IMR-90 (cell line): ENCODE results near the gene MSI2. TPM values are rescaled to one million over a fixed set of nuclear protein-coding genes. Genes with fewer than 3 reads are reported as not detected.

Experiments
- ATAC-seq: fragments of 200-7000 bp; cut with Tn5 transposase; 2 replicates; pipeline ENCODE4 v1.9.1; 2020; ENCODE audit warnings: low read depth, mild to moderate bottlenecking, moderate library complexity
- BruUV-seq: library from RNA; stranded (reverse); fragments of 400-500 nt; replicated peaks from 2 replicates; lab custom pipeline; 2021; lab: Mats Ljungman, UMichigan
- CTCF ChIA-PET: fragments of 300-600 bp; formaldehyde crosslinking; extraction: SDS; loops from one replicate; lab custom pipeline; 2021; ENCODE audit warnings: antibody characterized with exemption; lab: Yijun Ruan, JAX
- POLR2A ChIA-PET: fragments of 300-600 bp; sonication (Branson Sonifier 250); formaldehyde crosslinking; loops from one replicate; lab custom pipeline; 2022; ENCODE audit warnings: antibody characterized with exemption; ENCODE audit not compliant: unreplicated experiment; lab: Charles Lee
- DNase-seq: peaks from one replicate; pipeline ENCODE4 v3.0.0; 2013
- H2AFZ ChIP-seq: replicated peaks from 2 replicates; pipeline ENCODE3; 2013; ENCODE audit warnings: low read length, mild to moderate bottlenecking; ENCODE audit not compliant: poor library complexity
- H2AK5ac ChIP-seq: 2 replicates; pipeline ENCODE4 v1.6.1; 2013; ENCODE audit warnings: low read depth, low read length, inconsistent platforms
- H2AK9ac ChIP-seq: replicated peaks from 2 replicates; pipeline ENCODE3; 2013; ENCODE audit warnings: mild to moderate bottlenecking, low read depth, low read length, moderate library complexity; ENCODE audit not compliant: poor library complexity
- H2BK120ac ChIP-seq: 2 replicates; pipeline ENCODE4 v1.6.1; 2013; ENCODE audit warnings: low read depth, low read length, inconsistent platforms
- H2BK15ac ChIP-seq: 3 replicates; pipeline ENCODE4 v1.6.1; 2013; ENCODE audit warnings: low read depth, low read length, inconsistent platforms
- H2BK20ac ChIP-seq: 2 replicates; pipeline ENCODE4 v1.6.1; 2013; ENCODE audit warnings: low read depth, mild to moderate bottlenecking, inconsistent platforms, low read length, moderate library complexity
- H2BK5ac ChIP-seq: 2 replicates; pipeline ENCODE4 v1.6.1; 2013; ENCODE audit warnings: mild to moderate bottlenecking, low read depth, low read length, inconsistent platforms; ENCODE audit not compliant: poor library complexity, severe bottlenecking
- H3K14ac ChIP-seq: replicated peaks from 2 replicates; pipeline ENCODE4 v1.6.1; 2013; ENCODE audit warnings: low read depth, low read length, inconsistent platforms
- H3K18ac ChIP-seq: 2 replicates; pipeline ENCODE4 v1.6.1; 2013; ENCODE audit warnings: low read depth, low read length, control low read depth
- H3K23ac ChIP-seq: 2 replicates; pipeline ENCODE4 v1.6.1; 2013; ENCODE audit warnings: low read depth, low read length, inconsistent platforms
- H3K27ac ChIP-seq: 2 replicates; pipeline ENCODE4 v1.5.1; 2013; ENCODE audit warnings: mild to moderate bottlenecking, control low read depth, low read length; ENCODE audit not compliant: insufficient read depth
- H3K27me3 ChIP-seq: 2 replicates; pipeline ENCODE4 v1.6.1; 2013; ENCODE audit warnings: low read length; ENCODE audit not compliant: control insufficient read depth, insufficient read depth
- H3K36me3 ChIP-seq: 2 replicates; pipeline ENCODE4 v1.6.1; 2013; ENCODE audit warnings: low read length, mixed read lengths; ENCODE audit not compliant: control insufficient read depth, insufficient read depth
- H3K4ac ChIP-seq: 2 replicates; pipeline ENCODE4 v1.6.1; 2013; ENCODE audit warnings: low read depth, low read length, inconsistent platforms
- H3K4me1 ChIP-seq: 2 replicates; pipeline ENCODE4 v1.6.1; 2013; ENCODE audit warnings: low read length, mixed read lengths; ENCODE audit not compliant: control insufficient read depth, insufficient read depth
- H3K4me2 ChIP-seq: 2 replicates; pipeline ENCODE4 v1.6.1; 2013; ENCODE audit warnings: low read depth, mild to moderate bottlenecking, control low read depth, low read length, moderate library complexity
- H3K4me3 ChIP-seq: 2 replicates; pipeline ENCODE4 v1.5.1; 2013; ENCODE audit warnings: low read depth, mild to moderate bottlenecking, control low read depth, low read length, moderate library complexity; ENCODE audit not compliant: insufficient read depth
- H3K56ac ChIP-seq: 2 replicates; pipeline ENCODE4 v1.6.1; 2013; ENCODE audit warnings: low read length, inconsistent platforms; ENCODE audit not compliant: insufficient read depth; ENCODE audit errors: extremely low read depth
- H3K79me1 ChIP-seq, 2 experiments: 2 replicates each; pipeline ENCODE4 v1.6.1; 2013; ENCODE audit warnings: low read length in 2 of 2, inconsistent platforms in 1 of 2, low read depth in 1 of 2
- H3K9ac ChIP-seq: 2 replicates; pipeline ENCODE4 v1.6.1; 2013; ENCODE audit warnings: low read depth, low read length, control low read depth
- H3K9me1 ChIP-seq: 2 replicates; pipeline ENCODE4 v1.6.1; 2013; ENCODE audit warnings: low read length, inconsistent platforms; ENCODE audit not compliant: insufficient read depth
- H3K9me3 ChIP-seq: 2 replicates; pipeline ENCODE4 v1.6.1; 2013; ENCODE audit warnings: low read length; ENCODE audit not compliant: control insufficient read depth, insufficient read depth
- H4K20me1 ChIP-seq: 2 replicates; pipeline ENCODE4 v1.6.1; 2013; ENCODE audit warnings: low read length, inconsistent platforms; ENCODE audit not compliant: insufficient read depth
- H4K5ac ChIP-seq: 2 replicates; pipeline ENCODE4 v1.6.1; 2013; ENCODE audit warnings: mild to moderate bottlenecking, low read depth, low read length, control low read depth
- H4K8ac ChIP-seq, 2 experiments: 2 replicates each; pipeline ENCODE4 v1.6.1; 2013; ENCODE audit warnings: low read depth in 2 of 2, low read length in 2 of 2, control low read depth in 1 of 2, inconsistent platforms in 1 of 2
- H4K91ac ChIP-seq: 2 replicates; pipeline ENCODE4 v1.6.1; 2013; ENCODE audit warnings: low read depth, low read length, inconsistent platforms; ENCODE audit not compliant: insufficient read depth
- RAD21 ChIP-seq: IDR thresholded peaks from 2 replicates; pipeline ENCODE4 v1.6.1; 2012; ENCODE audit warnings: low read length, improper control_type of control experiment
- USF2 ChIP-seq: fragments of 150-350 bp; IDR thresholded peaks from 2 replicates; pipeline ENCODE4 v1.6.1; 2017; ENCODE audit warnings: mild to moderate bottlenecking, antibody characterized with exemption, low read length, low read depth
- WGBS, 2 experiments: methylation state at CpG; one replicate each; pipeline versions ENCODE4 v1.1.5 to v1.1.7; 2013; ENCODE audit warnings: missing lambda C conversion rate in 2 of 2; ENCODE audit not compliant: insufficient read length in 1 of 2; ENCODE audit errors: extremely low coverage in 2 of 2; 5-methylcytosine and 5-hydroxymethylcytosine counted together
- dilution Hi-C: fragments of 300-500 bp; cut with HindIII; formaldehyde crosslinking; loops from one replicate; pipeline ENCODE4 v1.14.3; 2018; ENCODE audit warnings: low sequenced_read_pairs; ENCODE audit not compliant: unreplicated experiment
- in situ Hi-C: fragments of 300-500 bp; cut with MboI; formaldehyde crosslinking; loops from 3 replicates; pipeline ENCODE4 v1.14.3; 2019; ENCODE audit warnings: low sequenced_read_pairs, inconsistent platforms, mixed read lengths
- intact Hi-C: fragments of 100-400 bp; cut with micrococcal nuclease; formaldehyde crosslinking; loops from 2 replicates; pipeline ENCODE4 v1.10.0; 2022
- polyA plus RNA-seq, 3 experiments: library from polyadenylated mRNA; depleted of rRNA; stranded (reverse); fragments of >200 nt; gene quantifications; 2 replicates each; pipeline ENCODE4 v1.2.3, GENCODE V29; 2012; ENCODE audit warnings: low replicate concordance in 1 of 3
- total RNA-seq: library from RNA; depleted of rRNA; stranded (reverse); fragments of >200 nt; gene quantifications from 2 replicates; pipeline ENCODE4 v1.2.3, GENCODE V29; 2012

Gene MSI2
- total and polyA plus RNA-seq, 2 of the 4 experiments (the other 2 are of a cell fraction) = 13.0 to 16.0 TPM

DNA sequence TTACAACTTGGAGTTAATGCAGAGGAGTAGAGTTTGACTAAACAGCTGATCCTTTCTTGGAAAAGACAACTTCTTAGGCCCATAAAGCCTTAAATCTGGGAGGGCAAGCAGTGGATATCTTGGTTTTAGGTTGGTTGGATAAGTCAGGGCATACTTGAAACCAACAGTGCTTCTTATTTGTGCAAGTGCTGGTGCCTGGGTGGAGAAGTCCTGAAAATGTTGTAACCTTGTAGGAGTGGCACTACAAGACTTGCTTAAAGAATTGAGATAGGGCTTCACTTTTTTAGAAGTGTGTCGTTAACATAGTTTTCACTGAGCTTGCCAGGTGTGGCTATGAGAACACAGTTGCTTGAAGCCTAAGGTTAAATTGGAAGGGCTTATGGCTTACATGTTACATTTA lies 6.2 kb downstream of the MSI2 start:
- no peak overlapping the region for H4K91ac ChIP-seq
- dilution Hi-C loops = no loop called here
- ATAC-seq = no peak
- no peak overlapping the region for H3K14ac ChIP-seq
- no peak overlapping the region for H3K27ac ChIP-seq
- H3K56ac ChIP-seq = no peak overlapping the region
- H2AK5ac ChIP-seq = no peak overlapping the region
- no peaks in the 10 kb centered on the region for H3K27me3 ChIP-seq
- no peak for TF ChIP-seq USF2
- TF ChIP-seq RAD21 = no peak
- no peak overlapping the region for H3K4me2 ChIP-seq
- H3K4me3 ChIP-seq = no peak overlapping the region
- no peak for DNase-seq
- no peak overlapping the region for H3K9ac ChIP-seq
- no peaks in the 10 kb centered on the region; the same call in 1 of the 2 replicates for H3K4me1 ChIP-seq
- peaks cover 14 to 20% of the 10 kb centered on the region in 2 experiments for H3K79me1 ChIP-seq
- peaks cover 3% of the 10 kb centered on the region; the same call in 1 of the 2 replicates for H4K20me1 ChIP-seq
- no peak overlapping the region for H3K23ac ChIP-seq
- H3K36me3 ChIP-seq = peaks cover 22% of the 10 kb centered on the region
- ChIA-PET CTCF (interaction anchor here (0.8 kb wide), 1 partner anchor 19 kb away, joined by 3 read pairs; no protein-coding TSS in a partner anchor), POLR2A (no interaction called here)
- no peak overlapping the region for H2BK15ac ChIP-seq
- H3K9me3 ChIP-seq = no peaks in the 10 kb centered on the region
- H4K5ac ChIP-seq = no peak overlapping the region
- no peak overlapping the region for H3K4ac ChIP-seq
- no peak overlapping the region for H3K18ac ChIP-seq
- H3K9me1 ChIP-seq = no peaks in the 10 kb centered on the region
- no peak overlapping the region for H2AK9ac ChIP-seq
- H2BK5ac ChIP-seq = no peak overlapping the region
- WGBS, 2 experiments = no CpG with 5 or more reads among the region's 1 CpG
- no peak overlapping the region for H2BK120ac ChIP-seq
- H4K8ac ChIP-seq = no peak overlapping the region
- in situ Hi-C loops = no loop called here
- H2AFZ ChIP-seq = no peak overlapping the region
- no peak overlapping the region for H2BK20ac ChIP-seq
- no TSS peak for BruUV-seq
- intact Hi-C loops = no loop called here
